Fibroblast of gingiva (primary cell): ENCODE measurements around the gene FICD.

Experiments
- DNase-seq: peaks from one replicate; pipeline ENCODE4 v3.0.0-alpha.2; 2011; ENCODE audit warnings: low read depth

FICD gene

DNA sequence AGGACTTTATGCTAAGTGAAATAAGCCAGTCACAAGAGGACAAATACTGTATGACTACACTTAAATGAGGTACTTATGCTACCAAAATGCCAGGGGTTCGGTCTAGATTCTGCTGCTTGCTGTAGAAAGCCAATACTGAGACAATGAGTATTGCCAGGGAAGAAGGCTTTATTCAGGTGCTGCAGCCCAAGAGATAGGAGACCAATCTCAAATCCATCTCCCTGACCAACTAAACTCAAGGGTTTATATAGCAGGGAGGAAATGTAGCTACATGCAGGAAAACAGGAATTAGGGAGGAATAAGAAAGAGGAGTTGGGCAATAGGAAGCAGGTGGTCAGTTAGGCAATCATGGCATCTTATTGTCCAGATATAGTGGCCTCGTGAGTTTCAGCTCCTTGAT, 12.2 kb upstream of the FICD start:
- no peak for DNase-seq

DNA sequence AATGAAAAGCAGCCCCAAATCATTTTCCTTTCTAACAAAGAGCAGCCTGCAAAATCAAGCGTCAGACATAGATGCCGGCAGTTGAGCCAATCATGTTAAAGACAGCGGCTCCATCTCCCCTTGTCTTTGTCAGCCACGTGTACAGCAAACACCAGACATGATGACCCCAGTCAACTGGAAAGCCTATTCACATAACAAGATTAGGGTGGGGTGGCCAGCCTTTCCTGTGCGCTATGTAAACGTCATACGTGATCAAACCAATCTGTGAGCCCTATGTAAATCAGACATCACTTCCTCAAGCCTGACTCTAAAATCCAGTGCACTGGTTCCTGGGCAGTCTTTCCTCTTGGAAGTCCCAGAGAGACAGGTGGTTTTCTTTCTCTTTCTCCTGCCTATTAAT, 9.9 kb upstream of the FICD start:
- DNase-seq: no peak

DNA sequence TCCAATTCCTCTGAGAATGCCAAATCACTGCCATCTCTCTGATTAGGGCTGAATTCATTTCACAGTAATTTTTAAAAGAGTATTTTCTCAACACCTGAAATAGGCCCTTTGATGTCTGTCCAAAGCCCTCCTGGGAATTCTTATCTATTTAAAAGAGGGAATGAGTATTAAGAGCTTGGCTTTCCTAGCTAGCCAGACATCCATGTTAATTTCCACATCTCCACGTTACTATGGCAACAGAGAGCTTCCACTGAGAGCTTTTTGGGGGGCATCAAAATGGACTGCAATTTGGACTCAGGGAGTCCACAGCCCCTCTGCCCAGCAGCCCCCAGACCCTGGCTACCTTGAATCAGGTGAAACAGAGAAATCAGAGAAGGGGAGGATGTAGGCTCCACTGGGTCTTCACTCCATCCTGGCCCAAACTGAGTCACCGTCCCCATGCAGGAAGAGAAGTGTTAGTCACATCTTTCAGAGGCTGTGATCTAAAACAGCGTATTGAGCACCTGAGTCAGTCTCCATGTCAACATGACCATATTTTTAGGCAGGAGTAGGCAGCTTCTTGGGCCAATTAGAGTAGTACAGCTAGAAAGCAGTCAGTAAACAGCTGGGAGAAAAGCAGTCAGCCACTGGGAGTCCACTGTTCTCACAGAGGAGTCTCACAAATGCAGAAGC, 7.0 kb upstream of the FICD start:
- DNase-seq: no peak

DNA sequence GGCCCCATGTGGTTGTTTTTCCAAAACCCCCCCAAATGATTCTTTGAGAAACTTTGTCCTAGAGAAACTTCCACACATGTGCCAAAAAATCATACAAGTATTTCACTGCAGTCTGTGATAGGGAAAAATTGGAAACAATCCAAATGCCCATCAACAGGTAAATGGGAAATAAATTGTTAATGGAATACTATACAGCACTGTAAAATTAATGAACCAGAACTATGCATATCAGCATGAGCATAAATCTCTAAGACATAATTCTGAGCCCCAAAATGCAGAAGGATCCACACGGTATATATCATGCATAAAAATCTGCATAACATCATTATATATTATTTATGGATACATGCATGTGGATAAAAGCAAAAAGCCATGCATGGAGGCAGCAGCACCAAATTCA, 5.3 kb upstream of the FICD start:
- DNase-seq: no peak

DNA sequence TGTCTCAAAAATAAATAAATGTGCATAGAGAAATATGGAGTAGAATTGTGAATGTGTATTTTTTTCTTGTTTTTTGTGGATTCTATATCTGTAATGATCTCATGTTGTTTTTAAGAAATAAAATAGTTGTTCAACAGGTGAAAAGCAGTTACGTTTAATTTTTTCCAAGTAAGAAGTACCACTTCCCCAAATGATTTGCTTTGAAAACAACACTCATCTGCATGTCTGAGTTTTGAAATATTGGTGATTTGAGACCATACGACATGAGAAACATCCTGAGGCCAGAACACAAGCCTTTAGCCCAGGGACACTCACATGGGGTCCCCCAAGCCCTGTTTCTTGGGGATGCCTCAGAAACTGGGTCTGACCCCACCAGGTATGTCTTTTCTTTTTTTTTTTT, 4.2 kb upstream of the FICD start:
- DNase-seq: no peak

DNA sequence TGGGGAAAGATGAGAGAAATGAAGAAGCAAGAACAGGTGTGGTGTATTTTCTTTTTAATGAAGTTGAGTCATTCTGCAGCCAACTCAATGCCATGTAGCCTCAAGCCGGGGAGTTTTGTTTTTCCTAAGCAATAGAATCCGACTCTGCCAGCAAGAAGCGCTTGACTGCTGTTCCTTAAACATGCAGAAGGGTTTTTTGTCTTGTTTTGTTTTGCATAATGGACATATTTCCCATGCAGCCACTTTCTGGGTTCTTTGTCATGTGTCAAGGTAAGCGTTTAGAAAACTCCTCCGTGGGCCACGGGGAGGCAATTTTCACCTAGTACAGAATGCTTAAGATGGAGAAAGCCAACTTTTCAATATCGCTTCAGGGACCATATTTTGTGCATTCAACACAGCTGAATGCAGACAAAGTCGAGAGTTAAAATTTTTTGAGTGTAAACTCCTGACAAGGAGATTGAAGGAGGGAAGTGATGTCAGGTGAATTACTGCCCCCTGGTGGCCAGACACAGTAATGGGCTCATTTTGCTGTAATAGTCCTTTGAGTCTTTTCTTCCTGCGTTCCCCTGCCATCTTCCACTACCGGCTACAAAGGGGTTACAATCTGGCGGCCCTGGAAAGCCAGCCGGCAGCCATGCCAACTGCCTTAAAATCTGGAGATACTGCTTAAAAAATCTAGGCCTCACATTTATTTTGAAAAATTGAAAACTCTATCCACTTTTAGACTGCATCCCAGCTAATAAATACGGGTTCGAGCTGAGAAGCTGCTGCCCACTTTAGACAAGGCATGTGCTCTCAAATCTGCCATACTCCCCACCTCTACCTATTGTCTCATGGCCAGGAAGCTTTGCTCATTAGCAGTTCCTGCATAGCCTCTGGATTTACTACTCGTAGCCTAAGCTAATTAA, 3.2 kb upstream of the FICD start:
- DNase-seq: peak; percentile 50

DNA sequence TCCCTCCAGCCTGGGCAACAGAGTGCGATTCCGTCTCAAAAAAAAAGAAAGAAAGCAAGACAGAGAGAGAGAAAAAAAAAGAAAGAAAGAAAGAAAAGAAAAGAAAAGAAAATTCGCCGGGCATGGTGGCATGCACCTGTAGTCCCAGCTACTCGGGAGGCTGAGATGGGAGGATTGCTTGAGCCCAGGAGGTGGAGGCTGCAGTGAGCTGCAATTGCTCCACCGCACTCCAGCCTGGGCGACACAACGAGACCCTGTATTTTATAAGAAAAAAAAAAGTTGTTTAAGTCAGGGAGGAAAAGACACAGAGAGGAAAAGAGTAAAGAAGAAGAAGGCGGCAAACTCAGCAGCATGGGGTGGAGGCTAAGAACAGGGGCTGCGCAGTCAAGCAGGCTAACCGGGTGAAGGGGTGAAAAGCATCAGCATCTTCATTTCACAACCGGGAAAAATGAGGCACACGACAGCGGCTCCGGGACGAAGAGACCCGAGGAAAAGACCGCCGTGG, 557 bp upstream of the FICD start:
- no peak for DNase-seq

DNA sequence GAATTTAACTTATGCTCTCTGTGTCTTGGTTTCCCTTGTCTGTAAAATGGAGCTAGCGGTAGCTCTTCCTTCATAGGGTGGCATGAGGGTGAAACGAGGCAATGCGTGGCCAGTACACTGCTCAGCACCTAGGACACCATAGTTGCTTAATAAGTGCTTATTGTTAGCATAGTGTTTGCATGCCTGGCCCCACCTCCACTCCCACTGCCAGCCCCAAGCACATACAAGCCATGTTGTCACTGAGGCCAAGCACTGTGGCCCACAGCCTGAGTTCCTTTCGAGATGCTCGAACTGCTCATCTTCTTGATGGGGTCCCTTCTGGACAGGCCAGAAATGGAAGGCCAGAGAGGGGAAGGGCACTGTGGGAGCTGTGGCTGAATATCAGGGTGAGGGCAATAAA, 839 bp downstream of the FICD start:
- DNase-seq: no peak

DNA sequence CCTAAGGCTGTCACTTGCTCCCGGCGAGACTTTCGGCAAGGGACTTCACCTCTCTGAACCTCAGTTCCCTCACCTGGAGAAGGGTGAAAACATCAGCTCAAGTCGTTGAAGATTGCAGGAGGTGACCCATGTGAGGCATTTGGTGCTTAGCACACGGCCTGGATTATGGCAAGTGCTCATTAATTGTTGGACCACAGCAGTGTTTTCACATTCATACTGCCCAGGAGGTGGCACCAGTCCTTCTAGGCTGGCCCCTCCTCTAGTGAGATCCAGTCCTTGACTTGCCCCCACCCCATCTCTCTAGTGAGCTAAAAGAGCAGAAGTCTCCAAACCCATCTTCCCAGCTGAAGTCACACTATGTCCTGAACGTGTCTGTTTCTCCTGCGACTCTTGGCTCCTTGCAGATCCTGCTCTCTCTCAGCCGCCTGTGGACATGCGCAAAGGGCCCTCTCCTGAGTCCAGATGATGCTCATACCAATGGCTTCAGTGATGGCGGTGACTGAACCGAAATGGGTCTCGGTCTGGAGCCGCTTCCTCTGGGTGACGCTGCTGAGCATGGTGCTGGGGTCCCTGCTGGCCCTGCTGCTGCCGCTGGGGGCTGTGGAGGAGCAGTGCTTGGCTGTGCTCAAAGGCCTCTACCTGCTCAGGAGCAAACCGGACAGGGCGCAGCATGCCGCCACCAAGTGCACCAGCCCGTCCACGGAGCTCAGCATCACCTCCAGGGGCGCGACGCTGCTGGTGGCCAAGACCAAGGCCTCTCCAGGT, 1.6 kb downstream of the FICD start:
- DNase-seq: no peak

DNA sequence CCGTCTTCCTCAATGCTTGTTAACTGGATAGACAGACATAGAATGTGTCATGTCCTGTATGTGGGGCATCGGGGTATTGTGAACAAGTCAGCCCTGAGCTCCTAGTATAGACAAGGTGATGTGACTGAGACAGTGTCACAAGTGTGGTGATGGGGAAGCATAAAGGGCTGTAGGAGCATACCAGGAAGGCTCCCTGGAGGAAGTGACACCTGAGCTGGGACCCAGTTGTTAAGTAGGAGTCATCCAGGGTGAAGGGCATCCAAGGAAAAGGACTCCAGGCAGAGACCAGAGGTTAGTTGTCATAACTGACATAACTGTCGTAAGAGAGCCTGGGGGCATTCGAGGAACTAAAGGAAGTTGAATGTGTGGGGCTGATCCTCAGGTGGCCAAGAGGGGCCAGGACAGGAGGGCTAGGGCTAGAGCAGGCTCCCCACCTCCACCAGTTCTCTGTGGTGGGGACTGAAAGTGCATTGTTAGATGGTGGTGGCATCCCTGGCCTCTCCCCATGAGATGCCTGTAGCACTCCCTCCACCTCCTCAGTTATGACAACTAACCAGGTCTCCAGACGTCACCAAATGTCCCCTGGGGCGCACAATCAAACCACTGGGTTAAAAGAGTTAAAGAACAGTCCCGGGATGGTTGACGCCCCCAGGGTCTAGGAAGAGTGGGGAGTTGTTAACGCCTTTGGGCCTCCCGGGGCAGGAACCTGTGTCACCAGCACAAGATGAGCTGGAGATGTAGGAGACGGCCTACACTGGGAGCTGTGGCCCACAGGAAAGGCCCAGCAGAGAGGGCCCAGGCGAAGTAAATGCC, 2.4 kb downstream of the FICD start:
- no peak for DNase-seq

DNA sequence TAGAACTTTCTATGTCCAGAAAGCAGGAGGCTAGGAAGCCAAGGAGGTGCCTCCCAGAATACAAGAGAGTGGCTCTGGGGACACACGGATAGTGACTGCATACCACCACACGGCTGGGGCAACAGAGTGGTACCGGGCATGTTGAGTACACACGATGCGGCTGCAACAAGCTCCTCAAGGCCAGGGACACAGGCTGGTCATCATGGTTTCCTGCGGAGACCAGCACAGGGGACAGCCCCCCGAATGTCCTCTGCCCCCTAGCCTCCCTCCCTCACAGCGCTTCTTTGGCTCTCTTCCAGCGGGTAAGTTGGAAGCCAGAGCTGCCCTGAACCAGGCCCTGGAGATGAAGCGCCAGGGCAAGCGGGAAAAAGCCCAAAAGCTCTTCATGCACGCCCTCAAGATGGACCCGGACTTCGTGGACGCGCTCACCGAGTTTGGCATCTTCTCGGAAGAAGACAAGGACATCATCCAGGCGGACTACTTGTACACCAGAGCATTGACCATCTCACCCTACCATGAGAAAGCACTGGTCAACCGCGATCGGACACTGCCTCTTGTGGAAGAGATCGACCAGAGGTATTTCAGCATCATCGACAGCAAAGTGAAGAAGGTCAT, 3.1 kb downstream of the FICD start:
- no peak for DNase-seq

DNA sequence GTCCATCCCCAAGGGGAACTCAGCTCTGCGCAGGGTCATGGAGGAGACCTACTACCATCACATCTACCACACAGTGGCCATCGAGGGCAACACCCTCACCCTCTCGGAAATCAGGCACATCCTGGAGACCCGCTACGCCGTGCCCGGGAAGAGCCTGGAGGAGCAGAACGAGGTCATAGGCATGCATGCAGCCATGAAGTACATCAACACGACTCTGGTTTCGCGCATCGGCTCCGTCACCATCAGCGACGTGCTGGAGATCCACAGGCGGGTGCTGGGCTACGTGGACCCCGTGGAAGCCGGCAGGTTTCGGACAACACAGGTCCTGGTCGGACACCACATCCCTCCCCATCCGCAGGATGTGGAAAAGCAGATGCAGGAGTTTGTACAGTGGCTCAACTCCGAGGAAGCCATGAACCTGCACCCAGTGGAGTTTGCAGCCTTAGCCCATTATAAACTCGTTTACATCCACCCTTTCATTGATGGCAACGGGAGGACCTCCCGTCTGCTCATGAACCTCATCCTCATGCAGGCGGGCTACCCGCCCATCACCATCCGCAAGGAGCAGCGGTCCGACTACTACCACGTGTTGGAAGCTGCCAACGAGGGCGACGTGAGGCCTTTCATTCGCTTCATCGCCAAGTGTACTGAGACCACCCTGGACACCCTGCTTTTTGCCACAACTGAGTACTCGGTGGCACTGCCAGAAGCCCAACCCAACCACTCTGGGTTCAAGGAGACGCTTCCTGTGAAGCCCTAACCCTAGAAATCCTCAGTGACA, 3.8 kb downstream of the FICD start:
- no peak for DNase-seq

DNA sequence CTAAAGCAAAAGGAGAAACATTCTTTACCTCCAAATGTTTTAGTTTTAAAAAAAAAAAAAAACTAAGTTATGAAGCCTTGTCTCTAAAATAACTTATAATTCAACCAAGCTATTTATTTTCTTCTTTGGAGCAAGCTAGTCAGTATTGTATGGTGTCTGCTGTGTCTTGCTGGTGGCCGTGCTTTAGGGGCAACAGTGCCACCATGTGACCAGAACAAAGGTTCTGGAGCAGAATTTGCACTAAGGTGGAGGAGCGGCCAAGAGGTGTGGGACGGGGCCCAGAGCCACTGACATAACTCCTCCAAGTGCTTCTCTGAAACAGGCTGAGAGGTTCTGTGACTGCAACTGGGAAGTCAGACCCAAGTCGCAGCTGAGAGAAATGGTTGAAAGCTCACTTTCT, 4.5 kb downstream of the FICD start:
- no peak for DNase-seq

DNA sequence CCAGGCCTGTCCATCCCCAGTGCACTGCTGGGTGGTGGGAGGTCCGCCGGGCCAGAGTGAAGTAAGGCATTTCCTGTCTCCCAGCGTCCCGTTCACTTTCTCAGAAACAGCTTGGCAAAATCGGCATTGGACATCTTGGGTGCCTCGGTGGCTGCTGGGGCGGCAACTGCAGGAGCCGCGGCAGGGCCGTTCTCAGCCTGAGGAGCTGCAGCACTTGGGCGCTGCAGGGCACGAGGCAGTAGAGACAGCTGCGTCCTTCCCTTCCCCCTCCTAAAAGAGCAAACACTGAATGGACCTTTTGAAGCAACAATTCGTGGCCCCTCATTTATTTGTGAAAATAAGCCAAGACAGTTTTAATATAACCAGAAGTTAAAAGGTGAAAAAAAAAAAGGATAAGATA, 8.3 kb downstream of the FICD start:
- DNase-seq: no peak

DNA sequence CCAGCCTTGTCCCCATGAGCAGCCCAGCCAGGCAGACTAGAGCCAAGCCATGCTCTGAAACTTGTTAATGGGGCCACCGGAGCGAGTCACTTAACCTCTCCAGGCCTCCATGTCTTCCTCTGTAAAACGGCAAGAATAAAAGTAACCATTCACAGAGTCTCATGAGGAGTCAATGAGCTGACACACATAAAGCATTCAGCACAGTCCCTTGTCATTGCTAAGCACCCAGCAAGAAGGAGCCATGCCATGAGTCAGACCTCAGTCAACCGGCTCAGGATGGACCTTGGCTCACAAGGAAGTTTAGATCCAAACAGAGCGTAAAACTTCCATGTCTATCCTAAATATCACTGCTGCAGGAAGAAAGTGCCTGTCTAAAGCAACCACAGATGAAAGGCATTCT, 10.6 kb downstream of the FICD start:
- no peak for DNase-seq

DNA sequence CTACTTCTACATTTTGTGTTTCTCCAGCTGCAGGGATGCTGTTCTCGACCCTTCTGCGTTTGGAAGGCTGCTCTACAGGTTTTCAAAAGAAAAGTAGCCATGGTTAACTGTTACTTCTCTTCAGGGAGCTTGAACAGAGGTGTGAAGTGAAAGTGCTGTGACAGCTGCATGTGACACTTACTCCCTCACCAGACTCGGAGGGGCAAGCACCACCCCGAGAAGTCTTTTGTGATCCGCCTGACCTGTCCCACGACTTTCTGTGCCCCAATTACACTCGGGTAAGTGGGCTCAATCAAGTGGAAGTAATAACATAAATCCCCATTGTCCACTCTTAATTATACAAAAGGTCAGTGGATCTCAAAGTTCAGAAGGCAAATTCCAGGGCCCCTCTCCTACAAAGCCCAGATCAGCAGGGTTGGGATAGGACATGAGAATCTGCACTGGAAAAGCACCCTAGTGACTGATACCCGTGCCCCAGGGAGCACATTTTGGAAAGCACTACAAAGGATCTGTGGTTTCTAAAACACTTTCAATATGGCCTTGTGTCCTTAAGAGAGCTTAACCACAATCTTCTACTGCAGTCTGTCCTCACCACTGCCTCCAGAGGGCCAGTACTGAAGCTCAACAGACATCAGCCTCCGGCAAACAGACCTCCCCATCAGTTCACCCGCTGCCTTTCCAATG, 11.5 kb downstream of the FICD start:
- peak; percentile 44 for DNase-seq

DNA sequence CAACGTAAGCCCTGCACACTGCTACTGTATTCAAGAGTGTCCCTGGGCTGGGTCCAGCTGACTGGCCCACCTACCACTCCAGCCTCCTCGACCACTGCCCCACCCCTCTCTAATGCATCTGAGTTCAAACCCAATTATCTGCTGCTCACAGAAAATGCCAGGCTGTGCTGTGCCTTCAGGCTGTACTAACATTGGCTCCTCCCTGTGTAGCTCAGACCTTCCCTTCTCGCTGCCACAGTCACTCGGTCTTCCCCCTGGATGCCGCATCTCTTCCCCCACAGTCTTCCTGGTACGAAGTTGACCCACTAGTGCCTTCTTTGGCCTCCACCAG, 12.1 kb downstream of the FICD start:
- DNase-seq: no peak

DNA sequence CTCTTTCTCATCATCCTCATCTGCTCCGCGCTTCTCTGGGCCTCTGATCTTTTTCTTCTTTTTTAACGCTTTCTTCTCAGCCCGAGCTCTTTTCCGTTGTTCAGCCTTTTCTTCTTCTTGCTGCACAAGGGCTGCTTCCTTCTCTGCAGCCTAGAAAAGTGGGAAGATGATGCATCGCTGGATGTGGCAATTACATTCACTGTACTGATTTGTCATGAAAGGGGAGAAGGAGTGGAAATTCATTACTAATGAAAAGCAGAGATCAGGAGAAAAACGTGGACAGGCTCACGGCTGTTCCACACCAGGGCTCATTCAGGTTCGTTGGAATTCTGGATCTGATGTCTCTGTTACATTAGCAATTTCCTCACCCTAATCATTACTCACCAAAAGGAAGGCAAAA, 15.1 kb downstream of the FICD start:
- DNase-seq: peak; percentile 21

DNA sequence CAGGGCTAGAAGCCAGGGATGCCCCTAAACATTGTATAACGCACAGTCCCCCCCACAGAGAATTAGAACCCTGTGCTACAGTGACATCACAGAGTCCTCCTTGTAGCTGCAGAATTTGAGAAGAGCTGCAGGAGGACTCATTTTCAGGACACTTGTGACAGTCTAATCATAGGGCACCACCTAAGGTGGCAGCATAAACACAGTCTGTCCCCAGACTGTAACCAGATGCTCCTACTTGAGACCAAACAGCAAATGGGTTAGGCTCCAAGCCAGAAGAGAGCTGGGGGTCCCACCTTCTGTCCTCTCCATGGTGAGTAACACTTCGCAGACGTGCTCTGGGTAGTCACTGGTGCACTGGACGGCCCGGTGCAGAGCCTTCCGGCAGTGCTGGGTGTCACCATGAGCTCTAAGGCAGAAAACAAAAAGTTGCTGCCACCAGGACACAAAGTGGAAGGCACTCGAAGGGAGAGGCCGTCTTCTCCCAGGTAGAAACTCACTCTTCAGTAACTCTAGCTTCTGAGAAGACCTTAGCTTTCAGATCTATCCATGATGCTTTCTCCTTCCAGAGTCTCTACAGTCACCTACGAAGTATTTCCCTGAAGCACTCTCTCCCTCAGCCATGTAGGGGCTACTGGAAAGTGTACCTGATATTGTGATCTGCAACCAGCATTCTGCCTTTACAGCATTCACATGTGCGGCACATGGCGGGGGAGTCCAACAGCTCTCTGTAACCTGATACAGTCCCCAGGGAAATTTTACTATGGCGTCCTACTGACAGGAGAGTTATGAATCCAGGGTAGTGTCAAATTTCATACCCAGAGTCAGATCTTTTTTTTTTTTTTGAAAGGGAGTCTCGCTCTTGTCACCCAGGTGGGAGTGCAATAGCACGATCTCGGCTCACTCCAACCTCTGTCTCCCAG, 17.1 kb downstream of the FICD start:
- no peak for DNase-seq
